ENCODE results near the gene ZNF471. TPM values are rescaled to one million over a fixed set of nuclear protein-coding genes. Genes with fewer than 3 reads are reported as not detected.

ZNF471 gene
- 3.3 and 4.7 TPM in 2 replicates for total RNA-seq

GRCh38 chr19:56507446-56508289, at the start of gene ZNF471:
TSS of gene ZNF471 (plus strand) at chr19:56507855. CDS start at chr19:56511572, 3,717 bp downstream.

DNA sequence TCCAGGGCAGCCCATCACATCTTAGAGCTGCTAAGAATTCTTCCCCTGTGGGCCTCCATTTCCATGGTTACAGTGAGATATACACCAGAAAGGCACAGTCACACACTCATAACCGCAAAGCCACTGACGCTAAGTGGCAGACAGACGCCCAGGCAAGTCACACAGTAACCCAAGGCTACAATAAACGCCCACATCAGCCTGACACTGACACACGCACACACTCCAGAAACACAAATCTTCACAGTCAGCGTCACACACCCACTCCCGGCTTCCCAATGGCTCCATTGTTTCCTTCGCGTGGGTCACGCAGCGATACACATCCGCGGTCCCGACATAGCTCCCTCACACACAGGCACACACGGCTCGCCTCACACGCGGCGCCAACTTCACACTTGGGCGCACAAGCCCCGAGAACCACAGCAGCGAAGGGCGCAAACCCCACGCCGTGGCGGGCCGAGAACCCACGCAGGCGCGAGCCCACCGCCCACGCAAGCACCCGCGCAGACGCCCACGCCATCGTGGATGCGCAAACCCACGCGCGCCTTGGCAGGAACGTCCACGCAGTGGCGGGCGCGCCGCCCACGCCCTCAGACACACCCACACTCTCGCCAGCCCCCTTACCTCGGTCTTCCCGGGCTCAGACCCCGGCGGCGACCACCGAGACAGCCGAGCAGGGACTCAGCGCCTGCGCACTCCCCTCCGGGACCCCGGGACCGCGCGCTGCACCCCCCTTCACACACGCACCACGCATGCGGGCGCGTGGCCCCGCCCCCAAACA, 30.8 kb upstream of the ZNF471 start, which contains the start of gene ZNF667:
TSS of gene ZNF667 (minus strand) at position 695 of the 778 bp plus-strand sequence. CDS start 14,975 bp downstream, outside the sequence.

DNA sequence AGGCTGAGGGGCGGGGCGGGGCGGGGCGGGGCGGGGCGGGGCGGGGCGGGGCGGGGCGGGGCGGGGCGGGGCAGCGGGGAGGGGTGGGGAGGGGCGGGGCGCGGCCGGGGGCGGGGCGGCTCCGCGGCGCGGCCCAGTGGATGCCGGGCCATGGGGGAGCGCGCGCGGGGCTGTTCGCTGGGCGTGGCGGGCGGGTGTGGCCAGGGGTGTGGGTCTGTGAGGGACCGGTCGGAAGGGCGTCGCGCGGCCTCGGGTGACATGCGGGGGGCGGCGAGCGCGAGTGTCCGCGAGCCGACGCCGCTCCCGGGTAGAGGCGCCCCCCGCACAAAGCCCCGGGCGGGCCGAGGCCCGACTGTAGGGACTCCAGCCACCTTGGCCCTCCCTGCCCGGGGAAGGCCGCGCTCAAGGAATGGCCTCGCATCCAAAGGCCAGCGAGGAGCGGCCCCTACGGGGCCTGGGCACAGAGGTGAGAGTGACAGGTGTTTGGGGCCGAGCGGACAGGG, 31.2 kb downstream of the ZNF471 start, which contains the start of gene ZFP28:
TSS of gene ZFP28 (plus strand) at position 188 of the 503 bp plus-strand sequence. CDS start at position 259, 71 bp downstream.

DNA sequence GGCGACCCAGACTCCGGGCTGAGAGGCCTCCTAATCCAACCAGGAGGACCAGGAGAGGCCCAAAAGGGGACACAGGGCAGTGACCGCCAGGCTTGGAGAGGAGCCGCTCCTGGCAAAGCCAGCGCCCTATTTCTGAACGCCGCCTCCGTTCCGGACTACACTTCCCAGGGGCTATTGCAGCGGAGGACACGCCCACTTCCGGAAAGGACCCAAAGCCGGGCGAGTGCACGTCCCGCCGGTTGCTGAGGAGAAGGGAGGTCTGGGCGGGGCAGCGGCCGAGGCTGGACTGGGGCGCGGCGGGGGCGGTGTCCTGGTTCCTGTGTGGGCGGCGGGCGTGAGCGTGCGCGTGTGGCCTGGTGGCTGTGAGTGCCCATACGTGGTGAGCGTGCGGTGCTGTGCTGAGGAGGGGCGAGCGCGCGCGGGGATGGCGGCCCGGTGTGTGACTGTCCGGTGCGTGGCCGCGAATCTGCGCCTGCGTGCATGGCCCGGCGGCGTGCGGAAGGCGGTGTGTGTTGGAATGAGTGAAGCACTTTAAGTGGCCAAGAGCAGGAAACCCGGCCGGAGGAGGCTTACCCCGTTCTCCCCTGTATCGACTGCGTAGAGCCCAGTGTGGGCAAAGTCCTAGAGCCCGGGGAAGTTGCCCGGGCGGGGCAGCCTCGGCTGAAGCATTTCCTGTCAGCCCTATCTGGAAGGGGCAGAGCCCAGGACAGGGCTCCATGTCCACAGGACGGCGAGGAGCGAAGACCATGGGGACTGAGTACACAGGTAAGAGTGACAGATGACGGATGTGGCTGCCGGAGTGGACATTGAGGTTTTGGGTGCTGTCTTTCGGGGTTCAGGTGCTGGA, 59.8 kb downstream of the ZNF471 start, which contains the start of gene ZNF470:
TSS of gene ZNF470 (plus strand) at position 195 of the 847 bp plus-strand sequence. CDS start 2,844 bp downstream, outside the sequence.

Other genes starting within 250 kb of the ZNF471 start
- not detected in 2 replicates for gene EDDM13, start 235.1 kb upstream of the ZNF471 start, total RNA-seq
- gene ZSCAN5A, start 193.0 kb upstream of the ZNF471 start, total RNA-seq, result 6.0 and 6.7 TPM in 2 replicates
- gene ZNF582, start 114.3 kb upstream of the ZNF471 start, total RNA-seq, result 2.0 and 2.8 TPM in 2 replicates
- gene ZNF583, start 103.5 kb upstream of the ZNF471 start, total RNA-seq, result 4.0 and 9.2 TPM in 2 replicates
- 3.6 and 6.3 TPM in 2 replicates for gene ZNF667, start 30.5 kb upstream of the ZNF471 start, total RNA-seq
- gene ZFP28, start 31.1 kb downstream of the ZNF471 start, total RNA-seq, result 5.5 and 6.6 TPM in 2 replicates
- 5.7 and 7.9 TPM in 2 replicates for gene ZNF470, start 59.6 kb downstream of the ZNF471 start, total RNA-seq
- 4.4 and 6.1 TPM in 2 replicates for gene ZNF71, start 87.4 kb downstream of the ZNF471 start, total RNA-seq
- 0.09 and 0.14 TPM in 2 replicates for gene SMIM17, start 135.3 kb downstream of the ZNF471 start, total RNA-seq
- gene ZNF835, start 163.9 kb downstream of the ZNF471 start, total RNA-seq, result 0.18 and 0.28 TPM in 2 replicates

Data from smooth muscle cell of bladder (primary cell).